ENCODE measurements around the gene TSC22D1. TPM values are rescaled to one million over a fixed set of nuclear protein-coding genes. Genes with fewer than 3 reads are reported as not detected.
A peak's percentile ranks its signal among the peaks of the same experiment; 100 is the strongest.

Gene TSC22D1
- total and polyA plus RNA-seq, 2 of the 4 experiments (the other 2 are of a cell fraction): 30.8 to 42.2 TPM

DNA sequence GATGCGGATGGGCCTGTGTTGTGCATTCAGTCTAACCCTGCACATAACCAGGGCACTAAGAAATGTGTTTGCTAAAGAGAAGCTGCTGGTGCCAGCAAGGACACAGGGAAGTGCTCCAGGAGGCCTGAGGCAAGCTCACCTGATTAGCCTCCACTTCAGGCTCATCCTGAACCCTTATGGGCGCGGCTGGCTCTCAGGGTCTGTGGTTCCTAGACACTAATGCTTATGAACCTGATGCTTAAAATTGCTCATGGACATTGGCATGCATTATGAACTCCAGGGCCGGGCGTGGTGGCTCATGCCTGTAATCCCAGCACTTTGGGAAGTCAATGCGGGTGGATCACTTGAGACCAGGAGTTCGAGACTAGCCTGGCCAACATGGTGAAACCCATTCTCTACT is 168.2 kb downstream of the TSC22D1 start:
- peak overlapping the region; percentile 38 for H2AFZ ChIP-seq (replicated peaks; ENCODE audit: low read length, poor library complexity)
- H3K9me3 ChIP-seq (ENCODE audit: control insufficient read depth, insufficient read depth, low read length): no peaks in the 10 kb centered on the region
- H3K4me2 ChIP-seq (ENCODE audit: low read depth, low read length): no peak overlapping the region
- H3K4me1 ChIP-seq (ENCODE audit: control insufficient read depth, insufficient read depth, low read length): peaks cover 9% of the 10 kb centered on the region
- ChIA-PET POLR2A (ENCODE audit: unreplicated experiment) (no interaction called here), CTCF (no interaction called here)
- H3K27ac ChIP-seq (ENCODE audit: insufficient read depth, low read length): no peak overlapping the region
- no peak overlapping the region for H4K5ac ChIP-seq (ENCODE audit: low read depth, low read length)
- intact Hi-C loops (cut with micrococcal nuclease): no loop called here
- no TSS peak for BruUV-seq (replicated peaks)
- ATAC-seq (ENCODE audit: low read depth): no peak
- H3K9me1 ChIP-seq (ENCODE audit: insufficient read depth, low read length): no peaks in the 10 kb centered on the region
- no peak overlapping the region for H3K9ac ChIP-seq (ENCODE audit: low read depth, low read length)
- H2BK15ac ChIP-seq (ENCODE audit: low read depth, low read length): no peak overlapping the region
- no peaks in the 10 kb centered on the region for H3K79me1 ChIP-seq (ENCODE audit: low read depth in 1 of 2, low read length in 2 of 2)
- dilution Hi-C loops (cut with HindIII; ENCODE audit: low sequenced_read_pairs, unreplicated experiment): no loop called here
- H3K14ac ChIP-seq (replicated peaks; ENCODE audit: low read depth, low read length): no peak overlapping the region
- no peak overlapping the region for H2BK120ac ChIP-seq (ENCODE audit: low read depth, low read length)
- DNase-seq: no peak
- no peaks in the 10 kb centered on the region for H4K20me1 ChIP-seq (ENCODE audit: insufficient read depth, low read length)
- no peak overlapping the region for H4K91ac ChIP-seq (ENCODE audit: insufficient read depth, low read depth, low read length)
- TF ChIP-seq BHLHE40 (IDR thresholded peaks at IDR 0.05; ENCODE audit: low read depth, low read length): no peak
- TF ChIP-seq RFX5 (IDR thresholded peaks at IDR 0.05; ENCODE audit: low read depth, low read length): no peak
- TF ChIP-seq RCOR1 (IDR thresholded peaks at IDR 0.05; ENCODE audit: insufficient replicate concordance, low read length): no peak
- TF ChIP-seq RAD21 (IDR thresholded peaks at IDR 0.05; ENCODE audit: low read length): no peak
- no peak for TF ChIP-seq MAFK (IDR thresholded peaks at IDR 0.05; ENCODE audit: low read depth, low read length)
- TF ChIP-seq CHD1 (IDR thresholded peaks at IDR 0.05; ENCODE audit: low read depth, low read length): no peak
- TF ChIP-seq, protein P1, sequence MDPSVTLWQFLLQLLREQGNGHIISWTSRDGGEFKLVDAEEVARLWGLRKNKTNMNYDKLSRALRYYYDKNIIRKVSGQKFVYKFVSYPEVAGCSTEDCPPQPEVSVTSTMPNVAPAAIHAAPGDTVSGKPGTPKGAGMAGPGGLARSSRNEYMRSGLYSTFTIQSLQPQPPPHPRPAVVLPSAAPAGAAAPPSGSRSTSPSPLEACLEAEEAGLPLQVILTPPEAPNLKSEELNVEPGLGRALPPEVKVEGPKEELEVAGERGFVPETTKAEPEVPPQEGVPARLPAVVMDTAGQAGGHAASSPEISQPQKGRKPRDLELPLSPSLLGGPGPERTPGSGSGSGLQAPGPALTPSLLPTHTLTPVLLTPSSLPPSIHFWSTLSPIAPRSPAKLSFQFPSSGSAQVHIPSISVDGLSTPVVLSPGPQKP (IDR thresholded peaks at IDR 0.05; ENCODE audit: borderline replicate concordance, low read depth, low read length): no peak
- TF ChIP-seq FOS (IDR thresholded peaks at IDR 0.05; ENCODE audit: low read depth, low read length): no peak
- no peak for TF ChIP-seq POLR2A (IDR thresholded peaks at IDR 0.05; ENCODE audit: low read depth, low read length)
- no peak for TF ChIP-seq CEBPB (IDR thresholded peaks at IDR 0.05; ENCODE audit: low read depth, low read length)
- TF ChIP-seq MXI1 (IDR thresholded peaks at IDR 0.05; ENCODE audit: borderline replicate concordance, low read depth, low read length): no peak
- TF ChIP-seq, protein P2, sequence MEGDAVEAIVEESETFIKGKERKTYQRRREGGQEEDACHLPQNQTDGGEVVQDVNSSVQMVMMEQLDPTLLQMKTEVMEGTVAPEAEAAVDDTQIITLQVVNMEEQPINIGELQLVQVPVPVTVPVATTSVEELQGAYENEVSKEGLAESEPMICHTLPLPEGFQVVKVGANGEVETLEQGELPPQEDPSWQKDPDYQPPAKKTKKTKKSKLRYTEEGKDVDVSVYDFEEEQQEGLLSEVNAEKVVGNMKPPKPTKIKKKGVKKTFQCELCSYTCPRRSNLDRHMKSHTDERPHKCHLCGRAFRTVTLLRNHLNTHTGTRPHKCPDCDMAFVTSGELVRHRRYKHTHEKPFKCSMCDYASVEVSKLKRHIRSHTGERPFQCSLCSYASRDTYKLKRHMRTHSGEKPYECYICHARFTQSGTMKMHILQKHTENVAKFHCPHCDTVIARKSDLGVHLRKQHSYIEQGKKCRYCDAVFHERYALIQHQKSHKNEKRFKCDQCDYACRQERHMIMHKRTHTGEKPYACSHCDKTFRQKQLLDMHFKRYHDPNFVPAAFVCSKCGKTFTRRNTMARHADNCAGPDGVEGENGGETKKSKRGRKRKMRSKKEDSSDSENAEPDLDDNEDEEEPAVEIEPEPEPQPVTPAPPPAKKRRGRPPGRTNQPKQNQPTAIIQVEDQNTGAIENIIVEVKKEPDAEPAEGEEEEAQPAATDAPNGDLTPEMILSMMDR (conservative IDR thresholded peaks at IDR 0.05; ENCODE audit: low read depth, low read length): no peak
- no peak for TF ChIP-seq MAZ (IDR thresholded peaks at IDR 0.05; ENCODE audit: borderline replicate concordance, low read depth, low read length)
- TF ChIP-seq SMC3 (IDR thresholded peaks at IDR 0.05; ENCODE audit: low read depth, low read length): no peak
- TF ChIP-seq NFE2L2 (IDR thresholded peaks at IDR 0.05; ENCODE audit: low read depth, low read length): no peak
- in situ Hi-C loops (cut with MboI; ENCODE audit: low sequenced_read_pairs): no loop called here
- WGBS, 2 experiments (ENCODE audit: extremely low coverage in 2 of 2, insufficient read length in 1 of 2): 100% methylated on average over 2 of the region's 7 CpGs; no CpG with 5 or more reads in 1 of the 2 experiments
- no peak overlapping the region for H3K4ac ChIP-seq (ENCODE audit: low read depth, low read length)
- H3K36me3 ChIP-seq (ENCODE audit: control insufficient read depth, insufficient read depth, low read length): no peaks in the 10 kb centered on the region
- no peak overlapping the region for H3K4me3 ChIP-seq (ENCODE audit: insufficient read depth, low read depth, low read length)
- H2AK9ac ChIP-seq (replicated peaks; ENCODE audit: low read depth, low read length, poor library complexity): no peak overlapping the region
- no peak overlapping the region for H3K18ac ChIP-seq (ENCODE audit: low read depth, low read length)
- no peak overlapping the region for H2AK5ac ChIP-seq (ENCODE audit: low read depth, low read length)
- H3K27me3 ChIP-seq (ENCODE audit: control insufficient read depth, insufficient read depth, low read length): peaks cover 13% of the 10 kb centered on the region
- no peak overlapping the region for H4K8ac ChIP-seq (ENCODE audit: low read depth in 2 of 2, low read length in 2 of 2)
- no peak overlapping the region for H2BK20ac ChIP-seq (ENCODE audit: low read depth, low read length)
- no peak overlapping the region for H3K56ac ChIP-seq (ENCODE audit: extremely low read depth, insufficient read depth, low read length)
- H3K23ac ChIP-seq (ENCODE audit: low read depth, low read length): no peak overlapping the region
- H2BK5ac ChIP-seq (ENCODE audit: low read depth, low read length, poor library complexity, severe bottlenecking): no peak overlapping the region

All from IMR-90 (cell line).